Effector memory CD4-positive, alpha-beta T cell (primary cell): ENCODE data around the gene EDN1.

Experiments used
- DNase-seq, 3 donors: peaks; one replicate each; pipeline ENCODE4 v3.0.0-alpha.2; 2020
- H3K27ac ChIP-seq: 2 replicates; pipeline ENCODE4 v1.7.0; 2013; ENCODE audit warnings: mild to moderate bottlenecking, low read length, moderate library complexity; ENCODE audit not compliant: insufficient read depth, poor library complexity, severe bottlenecking
- H3K27me3 ChIP-seq: replicated peaks from 2 replicates; pipeline ENCODE4 v1.7.0; 2013; ENCODE audit warnings: mild to moderate bottlenecking, low read length; ENCODE audit not compliant: insufficient read depth, control insufficient read depth, poor library complexity, severe bottlenecking
- H3K36me3 ChIP-seq: 2 replicates; pipeline ENCODE4 v1.7.0; 2013; ENCODE audit warnings: mild to moderate bottlenecking, low read length, moderate library complexity; ENCODE audit not compliant: control insufficient read depth, insufficient read depth
- H3K4me1 ChIP-seq: 2 replicates; pipeline ENCODE4 v1.7.0; 2013; ENCODE audit warnings: low read length, mild to moderate bottlenecking; ENCODE audit not compliant: control insufficient read depth, insufficient read depth, poor library complexity, severe bottlenecking
- H3K4me3 ChIP-seq: 2 replicates; pipeline ENCODE4 v1.7.0; 2013; ENCODE audit warnings: low read length, low read depth, mild to moderate bottlenecking; ENCODE audit not compliant: insufficient read depth, poor library complexity, severe bottlenecking
- H3K9me3 ChIP-seq: 2 replicates; pipeline ENCODE4 v1.7.0; 2013; ENCODE audit warnings: mild to moderate bottlenecking, low read length, moderate library complexity; ENCODE audit not compliant: control insufficient read depth

EDN1 gene

DNA sequence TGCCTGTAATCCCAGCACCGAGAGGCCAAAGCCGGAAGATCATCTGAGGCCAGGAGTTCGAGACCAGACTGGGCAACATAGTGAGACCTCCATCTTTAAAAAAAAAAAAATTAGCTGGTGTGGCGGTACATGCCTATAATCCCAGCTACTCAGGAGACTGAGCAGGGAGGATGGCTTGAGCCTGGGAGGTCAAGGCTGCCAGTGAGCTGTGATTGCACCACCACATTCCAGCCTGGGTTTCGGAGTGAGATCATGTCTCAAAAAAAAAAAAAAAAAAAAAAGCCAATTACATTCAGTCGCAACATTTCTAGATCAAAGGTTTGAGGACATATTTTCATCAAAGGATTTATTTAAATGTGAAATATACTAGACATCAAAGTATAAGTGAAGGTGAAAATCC, 32.0 kb upstream of the EDN1 start:
- DNase-seq = no peak
- Histone ChIP-seq H3K4me3 (no peak overlapping the region), H3K4me1 (no peaks in the 10 kb centered on the region), H3K36me3 (no peaks in the 10 kb centered on the region), H3K27ac (no peak overlapping the region), H3K9me3 (no peaks in the 10 kb centered on the region), H3K27me3 (no peaks in the 10 kb centered on the region)

DNA sequence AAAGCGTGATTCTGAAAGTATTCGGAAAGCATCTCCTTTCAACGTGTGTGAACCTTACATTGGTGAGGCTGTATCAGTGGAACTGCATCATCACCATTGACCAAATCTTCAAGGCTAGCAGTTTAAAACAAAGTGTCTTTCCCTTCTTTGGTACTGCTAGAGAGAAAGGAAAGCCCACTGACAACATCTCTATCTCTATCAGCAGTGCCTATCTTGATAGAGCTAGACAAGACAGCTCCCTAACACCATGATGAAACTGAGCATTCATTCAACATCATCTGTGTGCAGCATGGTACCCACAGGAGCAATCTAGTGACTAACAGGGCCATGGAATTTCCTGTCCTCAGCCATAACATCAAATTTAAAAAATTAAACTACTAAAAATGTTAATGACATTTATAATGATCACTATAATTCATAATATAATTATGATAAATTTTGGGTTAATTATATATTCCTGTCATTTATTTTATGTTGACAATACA, 31.5 kb upstream of the EDN1 start:
- H3K4me1 ChIP-seq = no peaks in the 10 kb centered on the region
- no peak for DNase-seq

DNA sequence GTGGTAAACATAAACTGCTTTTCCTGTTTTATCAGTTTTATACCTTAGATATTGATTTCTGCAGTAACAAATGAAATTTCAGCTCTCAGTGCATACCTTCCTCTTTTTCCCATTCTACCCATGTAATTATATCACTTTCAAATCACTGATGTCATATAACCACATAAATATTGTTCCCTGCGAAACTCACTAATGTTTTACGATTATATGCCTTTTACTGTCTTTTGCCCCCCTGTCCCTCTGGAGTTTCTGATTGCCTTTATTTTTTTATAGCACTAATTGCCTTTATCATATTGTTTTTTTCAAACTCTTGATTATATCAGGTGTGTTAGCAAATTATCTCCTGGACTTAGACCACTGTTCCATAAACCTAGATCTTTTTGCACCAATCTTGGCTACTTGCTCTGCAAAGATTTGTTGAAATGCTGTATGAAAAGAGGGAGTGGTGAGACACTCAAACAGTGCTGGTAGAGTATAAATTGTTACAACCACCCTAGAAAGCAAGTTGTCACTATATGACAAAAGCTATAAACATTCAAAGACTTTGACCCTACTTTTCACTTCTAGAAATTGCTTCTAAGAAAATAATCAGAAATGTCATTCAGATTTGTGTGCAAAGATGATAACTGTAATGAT, 29.6 kb upstream of the EDN1 start:
- Histone ChIP-seq H3K27me3 (no peaks in the 10 kb centered on the region), H3K9me3 (no peaks in the 10 kb centered on the region), H3K27ac (no peak overlapping the region), H3K36me3 (no peaks in the 10 kb centered on the region), H3K4me3 (no peak overlapping the region), H3K4me1 (no peaks in the 10 kb centered on the region)
- DNase-seq = no peak

More for the DNA sequence above, 31.5 kb upstream of the EDN1 start:
- H3K9me3 ChIP-seq = no peaks in the 10 kb centered on the region
- H3K27me3 ChIP-seq = no peaks in the 10 kb centered on the region
- H3K36me3 ChIP-seq = no peaks in the 10 kb centered on the region
- no peak overlapping the region for H3K27ac ChIP-seq
- no peak overlapping the region for H3K4me3 ChIP-seq

DNA sequence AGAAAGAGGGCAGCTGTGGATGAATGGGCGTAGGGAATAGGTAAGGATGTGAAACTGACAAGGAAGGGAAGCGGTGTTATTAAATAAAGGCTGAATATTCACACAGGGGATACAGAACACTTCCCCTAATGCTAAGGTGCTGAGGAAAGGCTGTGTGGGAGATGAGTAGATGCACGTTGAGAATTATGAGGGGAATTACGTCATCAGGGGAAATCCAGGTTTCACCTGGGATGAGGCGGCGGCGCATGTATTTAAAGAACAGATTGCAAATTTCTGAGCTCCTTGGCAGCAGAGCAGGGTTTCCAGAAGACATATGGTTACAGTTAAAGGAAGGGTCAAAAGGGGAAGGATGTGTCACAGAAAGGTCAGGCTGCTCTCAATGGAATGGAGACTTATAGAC, 28.7 kb upstream of the EDN1 start:
- H3K4me3 ChIP-seq = no peak overlapping the region
- no peaks in the 10 kb centered on the region for H3K9me3 ChIP-seq
- H3K4me1 ChIP-seq = no peaks in the 10 kb centered on the region
- no peak for DNase-seq
- no peak overlapping the region for H3K27ac ChIP-seq
- no peaks in the 10 kb centered on the region for H3K36me3 ChIP-seq
- H3K27me3 ChIP-seq = no peaks in the 10 kb centered on the region

DNA sequence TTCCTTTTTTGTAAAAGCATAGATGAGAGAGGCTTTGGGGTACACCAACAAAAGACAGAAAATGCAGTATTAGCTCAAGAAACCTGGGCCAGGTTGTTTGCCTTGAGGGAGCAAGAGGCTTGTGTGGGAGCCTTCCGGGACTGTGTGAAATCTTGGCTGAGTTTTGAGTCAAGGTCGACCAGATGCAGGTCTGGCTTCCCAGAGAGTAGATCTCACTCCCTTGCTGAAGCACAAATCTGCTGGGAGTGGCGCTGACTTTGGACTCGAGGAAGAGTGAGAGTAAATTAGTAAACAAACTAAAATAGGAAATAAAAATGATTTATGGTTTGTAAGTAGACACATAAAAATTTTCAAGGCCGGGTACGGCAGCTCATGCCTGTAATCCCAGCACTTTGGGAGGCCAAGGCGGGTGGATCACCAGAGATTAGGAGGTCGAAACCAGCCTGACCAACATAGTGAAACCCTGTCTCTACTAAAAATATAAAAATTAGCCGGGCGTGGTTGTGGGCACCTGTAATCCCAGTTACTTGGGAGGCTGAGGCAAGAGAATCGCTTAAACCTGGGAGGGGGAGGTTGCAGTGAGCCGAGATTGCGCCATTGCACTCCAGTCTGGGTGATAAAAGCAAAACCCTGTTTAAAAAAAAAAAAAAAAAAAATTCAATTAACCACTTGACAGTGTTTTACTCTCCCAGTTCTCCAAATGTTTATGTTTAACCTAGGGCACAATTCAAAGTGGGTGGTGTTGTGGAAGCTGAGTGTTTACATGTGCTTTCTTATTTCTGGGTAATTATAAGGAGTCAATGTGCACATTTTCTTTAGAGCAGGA, 27.7 kb upstream of the EDN1 start:
- no peak overlapping the region for H3K27ac ChIP-seq
- H3K27me3 ChIP-seq = no peaks in the 10 kb centered on the region
- no peak overlapping the region for H3K4me3 ChIP-seq
- no peaks in the 10 kb centered on the region for H3K36me3 ChIP-seq
- no peaks in the 10 kb centered on the region for H3K4me1 ChIP-seq
- no peak for DNase-seq
- no peaks in the 10 kb centered on the region for H3K9me3 ChIP-seq

DNA sequence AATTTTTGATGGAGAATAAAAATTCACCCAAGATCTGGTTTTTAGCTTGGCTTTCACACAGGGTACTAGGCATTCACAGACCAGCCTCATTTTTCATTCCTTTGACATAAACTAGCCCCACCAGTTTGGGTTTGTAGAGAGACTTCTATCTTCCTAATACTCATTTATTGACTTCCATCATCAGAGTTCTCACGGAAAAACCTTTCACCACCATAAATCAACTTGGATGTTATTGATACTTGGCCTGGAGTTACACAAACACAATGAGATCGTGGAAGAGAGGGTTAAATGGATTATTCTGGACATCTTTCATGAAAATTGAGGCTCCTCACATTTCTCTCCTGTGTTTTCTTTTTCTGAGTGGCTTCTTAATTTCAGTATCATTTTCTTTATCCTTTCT, 26.8 kb upstream of the EDN1 start:
- Histone ChIP-seq H3K9me3 (no peaks in the 10 kb centered on the region), H3K4me3 (no peak overlapping the region), H3K27me3 (no peaks in the 10 kb centered on the region), H3K36me3 (no peaks in the 10 kb centered on the region), H3K4me1 (no peaks in the 10 kb centered on the region), H3K27ac (no peak overlapping the region)
- no peak for DNase-seq

DNA sequence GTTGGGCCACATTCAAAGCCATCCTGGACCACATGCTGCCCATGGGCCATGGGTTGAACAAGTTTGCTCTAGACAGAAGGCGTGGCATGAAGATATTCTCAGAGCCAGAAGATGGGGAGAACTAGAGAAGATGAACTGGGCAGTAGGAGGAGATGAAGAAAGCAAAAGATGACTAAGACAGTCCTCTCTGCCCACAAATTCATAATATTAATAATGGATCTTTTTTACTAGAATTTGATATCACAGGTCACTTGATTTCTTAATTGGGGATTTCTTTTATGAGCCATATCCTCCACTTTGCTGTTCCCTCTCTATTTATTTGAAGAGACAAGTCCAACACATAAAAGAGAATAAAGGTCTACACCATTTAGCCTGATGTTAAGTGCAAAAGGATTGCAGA, 25.5 kb upstream of the EDN1 start:
- Histone ChIP-seq H3K9me3 (no peaks in the 10 kb centered on the region), H3K27ac (no peak overlapping the region), H3K4me1 (no peaks in the 10 kb centered on the region), H3K27me3 (no peaks in the 10 kb centered on the region), H3K36me3 (no peaks in the 10 kb centered on the region), H3K4me3 (no peak overlapping the region)
- DNase-seq = no peak

DNA sequence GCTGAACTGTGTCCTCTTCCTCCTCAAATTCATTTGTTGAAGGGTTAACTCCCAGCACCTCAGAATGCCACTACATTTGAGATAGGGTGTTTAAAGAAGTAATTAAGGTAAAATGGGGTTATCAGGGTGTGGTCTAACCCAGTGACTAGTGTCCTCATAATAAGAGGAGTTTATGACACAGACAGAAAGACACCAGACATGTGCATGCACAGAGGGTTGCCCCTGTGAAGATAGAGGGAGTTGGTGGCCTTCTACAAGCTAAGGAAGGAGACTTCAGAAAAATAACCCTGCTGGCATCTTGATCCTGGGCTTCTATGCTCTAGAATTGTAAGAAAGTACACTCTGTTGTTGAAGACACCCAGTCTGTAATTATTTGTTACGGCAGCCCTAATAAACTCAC, 24.9 kb upstream of the EDN1 start:
- Histone ChIP-seq H3K4me3 (no peak overlapping the region), H3K27ac (no peak overlapping the region), H3K36me3 (no peaks in the 10 kb centered on the region), H3K9me3 (no peaks in the 10 kb centered on the region), H3K27me3 (no peaks in the 10 kb centered on the region), H3K4me1 (no peaks in the 10 kb centered on the region)
- no peak for DNase-seq

DNA sequence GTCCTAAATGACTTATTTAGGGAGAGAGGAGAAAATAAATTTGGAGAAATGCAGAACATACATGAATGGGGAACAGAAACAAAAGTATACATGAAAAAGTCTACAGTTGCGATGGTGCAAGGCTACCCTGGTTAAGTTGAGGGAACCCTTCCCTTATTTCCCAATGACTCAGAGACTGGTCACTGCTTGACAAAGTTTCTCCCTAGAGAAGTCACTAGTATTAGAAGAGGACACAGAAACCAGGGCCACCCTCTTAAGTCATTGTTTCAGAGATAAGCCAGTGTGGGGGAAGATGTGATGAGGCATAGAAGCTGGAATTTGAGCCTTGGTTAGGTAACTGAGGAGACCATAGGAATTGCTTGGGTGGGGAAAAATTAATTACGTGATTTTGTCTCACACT, 24.4 kb upstream of the EDN1 start:
- Histone ChIP-seq H3K27ac (no peak overlapping the region), H3K4me1 (no peaks in the 10 kb centered on the region), H3K27me3 (no peaks in the 10 kb centered on the region), H3K36me3 (no peaks in the 10 kb centered on the region), H3K4me3 (no peak overlapping the region), H3K9me3 (no peaks in the 10 kb centered on the region)
- DNase-seq = no peak

DNA sequence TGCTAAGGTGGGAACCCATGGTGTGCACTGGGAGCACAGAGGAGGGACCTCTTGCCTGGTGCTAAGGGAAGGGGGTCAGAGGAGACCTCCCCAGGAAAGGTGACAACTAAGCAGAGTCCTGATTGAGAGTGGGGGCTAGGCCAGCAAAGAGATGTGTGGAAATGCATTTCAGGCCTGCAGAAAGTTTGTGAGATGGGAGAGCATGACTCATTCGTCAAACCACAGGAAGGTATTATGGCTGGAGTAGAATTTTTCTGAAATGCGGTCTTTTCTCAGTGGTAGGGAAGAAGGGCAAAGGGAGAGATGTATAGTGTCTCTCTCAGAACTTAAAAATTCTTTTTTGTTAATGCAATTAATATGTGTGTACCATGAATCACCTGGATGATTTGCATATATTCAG, 23.6 kb upstream of the EDN1 start:
- DNase-seq = no peak
- no peaks in the 10 kb centered on the region for H3K36me3 ChIP-seq
- H3K4me1 ChIP-seq = no peaks in the 10 kb centered on the region
- H3K27ac ChIP-seq = no peak overlapping the region
- H3K9me3 ChIP-seq = no peaks in the 10 kb centered on the region
- H3K27me3 ChIP-seq = no peaks in the 10 kb centered on the region
- no peak overlapping the region for H3K4me3 ChIP-seq
